ENCODE results near the gene ACER3.

DNA sequence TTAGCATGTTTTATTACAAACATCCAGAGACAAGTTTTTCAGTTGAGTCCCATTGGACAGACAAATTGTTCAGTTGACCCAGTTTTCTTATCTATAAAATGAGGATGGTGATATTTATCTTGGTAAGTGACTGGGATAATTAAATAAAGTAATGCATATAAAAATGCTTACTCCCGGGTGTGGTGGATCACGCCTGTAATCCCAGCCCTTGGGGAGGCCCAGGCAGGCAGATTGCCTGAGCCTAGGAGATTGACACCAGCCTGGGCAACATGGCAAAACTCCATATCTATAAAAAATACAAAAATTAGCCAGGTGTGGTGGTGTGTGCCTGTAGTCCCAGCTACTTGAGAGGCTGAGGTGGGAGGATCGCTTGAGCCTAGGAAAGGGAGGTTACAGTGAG lies 15.6 kb upstream of the ACER3 start:
- no peak for TF ChIP-seq RFX5 (IDR thresholded peaks at IDR 0.05; ENCODE audit: low read depth, low read length)
- no peak for TF ChIP-seq CTCF (conservative IDR thresholded peaks at IDR 0.05; ENCODE audit: low read depth, low read length)
- TF ChIP-seq FOS (IDR thresholded peaks at IDR 0.05; ENCODE audit: low read depth, low read length), result no peak
- TF ChIP-seq RAD21 (IDR thresholded peaks at IDR 0.05; ENCODE audit: low read length), result no peak
- no peak for TF ChIP-seq ELK1 (IDR thresholded peaks at IDR 0.05; ENCODE audit: borderline replicate concordance, low read depth, low read length)
